AG09309 (cell line): ENCODE results near the gene IMPDH2.

Experiments
- DNase-seq: peaks from one replicate; pipeline ENCODE4 v3.0.0-alpha.2; 2010; ENCODE audit warnings: low read depth
- H3K4me3 ChIP-seq: 2 replicates; pipeline ENCODE4 v1.5.1; 2011; ENCODE audit warnings: mild to moderate bottlenecking, low read depth, low read length, moderate library complexity; ENCODE audit not compliant: control insufficient read depth
- CTCF ChIP-seq: IDR thresholded peaks from 2 replicates; pipeline ENCODE4 v1.5.1; 2011; ENCODE audit warnings: mild to moderate bottlenecking, low read depth, low read length, inconsistent platforms; ENCODE audit not compliant: insufficient read depth, control insufficient read depth; ENCODE audit errors: missing control alignments

Gene IMPDH2

GRCh38 chr3:49053543-49053942 is 24.3 kb upstream of the IMPDH2 start:
- H3K4me3 ChIP-seq, result no peak overlapping the region
- no peak for DNase-seq
- no peak for TF ChIP-seq CTCF

DNA sequence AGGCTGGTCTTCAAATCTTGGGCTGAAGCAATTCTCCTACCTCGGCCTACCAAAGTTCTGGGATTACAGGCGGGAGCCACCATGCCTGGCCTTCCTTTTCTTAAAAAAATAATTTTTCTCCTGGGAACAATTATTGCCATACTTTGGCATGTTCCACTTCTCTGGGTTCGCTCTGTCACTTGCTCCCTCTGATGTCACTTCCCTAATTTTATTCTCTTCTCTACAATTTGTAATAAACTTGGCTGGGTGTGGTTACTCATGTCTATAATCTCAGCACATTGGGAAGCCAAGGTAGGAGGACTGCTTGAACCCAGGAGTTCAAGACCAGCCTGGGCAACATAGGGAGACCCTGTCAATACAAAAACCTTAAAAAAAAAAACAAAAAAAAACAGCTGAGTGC is 6.1 kb upstream of the IMPDH2 start:
- no peak for DNase-seq
- H3K4me3 ChIP-seq, result no peak overlapping the region
- TF ChIP-seq CTCF, result no peak

DNA sequence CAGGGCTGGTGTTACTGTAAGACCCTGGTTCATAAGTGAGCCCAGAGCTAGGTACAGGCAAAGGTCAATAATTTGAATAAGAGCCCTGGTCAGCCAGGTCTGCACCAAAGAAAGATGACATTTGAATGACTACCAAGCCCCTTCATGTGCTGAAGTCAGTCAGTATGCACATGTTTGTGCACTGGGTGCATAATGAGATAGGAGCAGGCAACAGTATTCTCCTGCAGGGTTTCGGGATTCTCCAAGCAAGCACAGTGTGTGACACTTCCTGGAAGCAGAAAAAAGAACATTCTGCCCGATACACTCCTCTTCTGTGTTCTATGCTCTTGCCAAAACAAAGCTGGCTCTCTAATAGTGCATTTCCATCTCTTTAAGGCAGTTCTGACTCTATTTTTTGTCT is 5.5 kb upstream of the IMPDH2 start:
- DNase-seq, result no peak
- H3K4me3 ChIP-seq, result no peak overlapping the region
- TF ChIP-seq CTCF, result no peak

DNA sequence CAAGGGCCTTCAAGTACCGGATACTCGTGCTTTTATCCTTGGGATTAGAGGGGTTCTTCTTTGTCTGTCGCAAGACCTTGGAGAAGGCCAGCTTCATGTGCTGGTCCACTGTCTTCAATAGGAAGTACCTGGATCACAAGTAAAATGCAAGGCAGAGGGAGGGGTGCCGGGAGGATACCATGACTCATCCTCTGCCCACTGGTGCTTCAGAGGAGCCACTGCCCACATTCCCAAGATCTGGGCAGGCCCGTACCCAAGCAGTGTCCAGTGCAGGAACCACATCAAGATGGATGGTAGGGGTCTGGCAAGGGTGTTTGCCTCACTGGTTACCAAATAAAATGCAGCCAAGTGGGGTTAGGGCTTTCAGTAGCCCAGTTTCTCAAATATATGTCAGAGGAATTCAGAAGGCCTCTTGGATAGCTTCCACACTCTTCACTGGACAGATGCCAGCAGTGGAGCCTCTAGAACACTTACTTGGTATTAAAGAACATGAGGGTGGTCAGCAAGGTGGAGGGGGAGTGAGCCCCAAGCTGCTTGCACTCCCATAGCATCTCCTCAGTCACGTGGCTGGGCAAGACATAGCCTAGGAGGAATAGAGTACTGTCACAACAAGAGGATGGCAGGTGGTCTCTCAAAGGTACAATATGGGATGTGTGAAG is 3.6 kb upstream of the IMPDH2 start:
- no peak overlapping the region for H3K4me3 ChIP-seq
- no peak for DNase-seq
- no peak for TF ChIP-seq CTCF

GRCh38 chr3:49030321-49030720 is 1.1 kb upstream of the IMPDH2 start:
- no peak for TF ChIP-seq CTCF
- no peak for DNase-seq

GRCh38 chr3:49029563-49029884 is 326 bp upstream of the IMPDH2 start:
- DNase-seq, result no peak
- no peak for TF ChIP-seq CTCF
- H3K4me3 ChIP-seq, result no peak overlapping the region

More at GRCh38 chr3:49030321-49030720, 1.1 kb upstream of the IMPDH2 start:
- H3K4me3 ChIP-seq, result no peak overlapping the region

GRCh38 chr3:49028298-49028672 is 913 bp downstream of the IMPDH2 start:
- no peak for DNase-seq
- H3K4me3 ChIP-seq, result peak overlapping the region; percentile 91
- TF ChIP-seq CTCF, result no peak
